Spleen (tissue), 7 donors: ENCODE measurements around the gene CHL1.

Source experiments
- POLR2AphosphoS5 ChIP-seq, 3 donors: sonication (generic); formaldehyde crosslinking; IDR thresholded peaks; one replicate each; pipeline ENCODE4 v1.5.1; 2017; ENCODE audit warnings: antibody characterized with exemption in 3 of 3
- TF ChIP-seq, protein P1 (sequence below), 11 experiments: fragments of 200-600 bp in 7 of 11; fragments of 450-650 bp in 4 of 11; sonication (generic) in 4 of 11; IDR thresholded peaks in 8 of 11; conservative IDR thresholded peaks in 3 of 11; 1 replicate in 7 of 11; 2 replicates in 4 of 11; pipeline versions ENCODE4 v1.4.0 to v1.8.0; 2016 to 2021; ENCODE audit warnings: antibody characterized with exemption in 11 of 11, inconsistent platforms in 4 of 11, mild to moderate bottlenecking in 1 of 11
- donor health status: DM: no; HTN: no; CAD: no; lungs with moderate emphysema.
- donor health status: DM: no; HTN: no; CAD: no.
- donor health status: DM: no; HTN: no; CAD: no.

DNA sequence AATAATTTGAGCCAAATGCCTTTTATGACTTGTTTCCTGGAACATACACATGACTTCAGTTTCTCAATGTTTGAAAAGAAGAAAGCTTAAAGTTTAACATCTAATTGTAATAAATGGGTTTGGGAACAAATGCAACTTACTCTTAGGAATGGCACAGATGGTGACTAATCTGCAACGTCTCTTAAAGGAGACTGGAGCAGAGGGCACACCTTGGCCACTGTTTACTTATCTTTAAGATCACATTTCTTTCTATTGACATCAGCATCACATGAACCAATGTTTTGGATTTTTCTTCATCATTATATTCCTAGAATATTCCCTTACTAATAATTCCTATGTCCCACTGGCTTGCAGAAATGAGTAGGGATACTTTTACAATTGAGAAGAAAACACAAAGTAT, 229.5 kb downstream of the CHL1 start:
- TF ChIP-seq, protein P1, sequence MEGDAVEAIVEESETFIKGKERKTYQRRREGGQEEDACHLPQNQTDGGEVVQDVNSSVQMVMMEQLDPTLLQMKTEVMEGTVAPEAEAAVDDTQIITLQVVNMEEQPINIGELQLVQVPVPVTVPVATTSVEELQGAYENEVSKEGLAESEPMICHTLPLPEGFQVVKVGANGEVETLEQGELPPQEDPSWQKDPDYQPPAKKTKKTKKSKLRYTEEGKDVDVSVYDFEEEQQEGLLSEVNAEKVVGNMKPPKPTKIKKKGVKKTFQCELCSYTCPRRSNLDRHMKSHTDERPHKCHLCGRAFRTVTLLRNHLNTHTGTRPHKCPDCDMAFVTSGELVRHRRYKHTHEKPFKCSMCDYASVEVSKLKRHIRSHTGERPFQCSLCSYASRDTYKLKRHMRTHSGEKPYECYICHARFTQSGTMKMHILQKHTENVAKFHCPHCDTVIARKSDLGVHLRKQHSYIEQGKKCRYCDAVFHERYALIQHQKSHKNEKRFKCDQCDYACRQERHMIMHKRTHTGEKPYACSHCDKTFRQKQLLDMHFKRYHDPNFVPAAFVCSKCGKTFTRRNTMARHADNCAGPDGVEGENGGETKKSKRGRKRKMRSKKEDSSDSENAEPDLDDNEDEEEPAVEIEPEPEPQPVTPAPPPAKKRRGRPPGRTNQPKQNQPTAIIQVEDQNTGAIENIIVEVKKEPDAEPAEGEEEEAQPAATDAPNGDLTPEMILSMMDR (IDR thresholded peaks at IDR 0.05 in 8 of 11, conservative IDR thresholded peaks at IDR 0.05 in 3 of 11), result no peak
- TF ChIP-seq POLR2AphosphoS5 (IDR thresholded peaks at IDR 0.05), result no peak
